K562 treated with DMSO at 1 percent for 4 hours (cell line): ENCODE results near the gene IARS2. TPM values are rescaled to one million over a fixed set of nuclear protein-coding genes. Genes with fewer than 3 reads are reported as not detected.

Experiments
- total RNA-seq: library from RNA; unstranded; fragments of 300-600 nt; gene quantifications from 2 replicates; pipeline ENCODE4 v1.2.3, GENCODE V29; 2022; ENCODE audit not compliant: insufficient read depth

Gene IARS2
- 46.2 and 52.9 TPM in 2 replicates for total RNA-seq

GRCh38 chr1:220094016-220094911 lies at the start of gene IARS2:
Gene IARS2 (plus strand): TSS chr1:220094132. CDS start chr1:220094217, 85 bp downstream.

GRCh38 chr1:220046052-220046930 lies 47.6 kb upstream of the IARS2 start, which contains the start of gene EPRS1:
Gene EPRS1 (minus strand): TSS chr1:220046505. CDS start chr1:220046388, 117 bp downstream.

GRCh38 chr1:220089650-220090556 lies 4.0 kb upstream of the IARS2 start, which contains the start of gene BPNT1:
Gene BPNT1 (minus strand): TSS chr1:220089788. CDS start chr1:220079846, 9,942 bp downstream.

Other genes with a start within 250 kb of the IARS2 start
- gene SLC30A10, start 165.6 kb upstream of the IARS2 start, total RNA-seq, result 1.5 and 2.4 TPM in 2 replicates
- gene EPRS1, start 47.6 kb upstream of the IARS2 start, total RNA-seq, result 177 and 192 TPM in 2 replicates
- 31.9 and 36.1 TPM in 2 replicates for gene BPNT1, start 4.3 kb upstream of the IARS2 start, total RNA-seq
- gene RAB3GAP2, start 178.3 kb downstream of the IARS2 start, total RNA-seq, result 15.2 and 15.9 TPM in 2 replicates